Stimulated activated CD4-positive, alpha-beta T cell treated with anti-CD3 and anti-CD28 coated beads, Interleukin-12 subunit alpha, Interleukin-12 subunit beta, amount 100 ng/mL, for 24 hours (primary cell): ENCODE results near the gene CCNB2.

Source experiments
- DNase-seq, 2 experiments: peaks; one replicate each; pipeline ENCODE4 v3.0.0-alpha.2; 2020; ENCODE audit warnings: low read depth in 2 of 2

CCNB2 gene

DNA sequence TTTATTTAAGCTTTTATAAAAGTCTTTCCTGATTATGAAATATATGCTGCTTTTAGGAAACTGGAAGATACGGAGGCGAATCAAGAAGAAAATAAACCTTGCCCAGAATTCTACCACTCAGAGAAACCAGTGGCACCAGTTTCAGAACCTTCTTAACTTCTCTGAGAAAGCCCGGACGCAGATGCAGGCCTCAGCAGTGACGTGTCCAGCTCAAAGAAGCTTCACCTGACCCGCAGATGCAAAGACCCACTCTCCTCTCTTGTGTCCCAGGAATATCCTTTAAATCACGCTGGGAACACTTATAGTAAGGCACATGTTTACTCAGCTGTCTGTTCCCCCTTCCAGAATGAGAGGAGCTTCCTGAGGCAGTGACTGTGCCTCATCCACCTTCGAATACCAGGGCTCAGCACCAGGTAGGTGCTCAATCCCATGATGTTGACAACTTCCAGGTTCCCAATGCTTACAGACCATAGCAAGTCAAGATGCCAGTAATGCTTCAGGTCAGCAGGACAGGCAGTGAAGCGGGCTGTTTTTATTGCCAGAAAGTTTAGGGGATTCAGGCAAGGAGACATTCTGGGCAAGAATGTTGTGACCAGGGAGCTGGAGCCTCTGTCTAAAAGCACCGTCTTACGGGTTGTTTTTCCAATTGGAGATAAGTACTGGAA lies 61.8 kb downstream of the CCNB2 start:
- DNase-seq = no peak

DNA sequence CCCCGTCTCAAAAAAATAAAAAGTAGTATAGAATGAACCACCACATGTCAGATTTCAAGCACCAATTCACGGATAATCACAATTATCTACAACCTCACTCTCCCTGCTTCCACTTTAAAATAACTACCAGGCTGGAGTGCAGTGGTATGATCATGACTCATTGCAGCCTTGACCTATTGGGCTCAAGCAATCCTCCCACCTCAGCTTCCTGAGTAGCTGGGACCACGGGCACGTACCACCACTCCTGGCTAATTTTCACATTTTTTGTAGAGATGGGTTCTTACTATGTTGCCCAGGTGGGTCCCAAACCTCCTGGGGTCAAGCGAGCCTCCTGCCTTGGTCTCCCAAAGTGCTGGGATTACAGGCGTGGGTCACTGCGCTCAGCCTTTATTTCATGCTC lies 63.6 kb downstream of the CCNB2 start:
- no peak for DNase-seq

DNA sequence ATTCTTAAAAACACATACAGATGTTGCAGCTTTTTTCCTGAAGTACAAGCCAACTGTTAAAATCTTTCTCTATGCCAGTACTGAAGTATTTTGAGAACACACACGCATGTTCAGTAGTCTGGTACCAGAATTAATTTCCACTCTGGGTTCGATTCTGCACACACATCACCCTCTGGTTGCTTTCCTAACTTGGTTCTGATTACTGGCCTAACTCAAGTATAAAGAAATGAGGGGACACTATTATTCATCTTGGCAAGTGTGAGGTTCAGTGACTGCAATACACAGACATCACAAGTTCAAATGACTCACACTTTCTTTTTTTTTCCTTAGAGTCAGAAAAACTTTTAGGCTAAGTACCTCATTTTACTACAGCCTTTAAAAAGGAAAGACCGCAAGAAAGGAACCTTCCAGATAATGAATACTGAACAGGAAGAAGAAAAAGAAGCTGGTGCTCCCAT lies 64.3 kb downstream of the CCNB2 start:
- no peak for DNase-seq

DNA sequence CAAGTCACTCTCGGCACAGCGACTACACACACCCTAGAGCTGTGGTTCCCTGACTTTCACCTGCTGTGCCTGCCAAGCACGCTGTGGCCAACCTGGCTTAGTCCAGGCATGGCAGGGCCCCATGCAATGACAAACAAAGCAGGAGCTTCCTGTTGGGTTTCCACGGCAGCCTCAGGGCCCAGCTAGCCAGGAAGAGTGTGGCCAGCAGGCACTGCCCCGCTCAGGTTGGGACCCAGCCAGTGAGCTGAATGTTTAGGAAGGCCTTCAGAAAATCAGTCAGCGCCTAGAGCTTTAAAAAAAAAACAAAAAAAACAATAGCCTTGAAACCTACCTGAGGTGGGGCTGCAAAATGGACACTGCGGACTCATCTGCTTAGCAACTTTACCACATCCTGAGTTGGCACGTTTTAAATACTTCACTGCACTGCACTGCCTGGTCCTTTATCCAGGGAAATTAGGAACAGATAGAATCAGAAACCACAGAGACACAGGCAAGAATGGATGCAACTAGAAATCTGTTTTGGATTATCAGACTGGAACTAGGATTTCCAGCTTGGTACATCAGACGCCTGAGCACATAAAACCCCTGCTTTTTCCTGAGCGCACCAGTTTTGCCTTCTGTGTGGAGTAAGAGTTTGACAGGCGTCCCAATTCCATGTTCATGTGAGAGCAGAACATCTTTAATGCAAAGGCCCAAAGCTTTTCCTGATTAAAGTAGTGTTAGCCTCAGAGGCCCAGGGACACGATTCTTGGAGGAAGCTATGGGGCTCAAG lies 65.5 kb downstream of the CCNB2 start:
- no peak for DNase-seq

DNA sequence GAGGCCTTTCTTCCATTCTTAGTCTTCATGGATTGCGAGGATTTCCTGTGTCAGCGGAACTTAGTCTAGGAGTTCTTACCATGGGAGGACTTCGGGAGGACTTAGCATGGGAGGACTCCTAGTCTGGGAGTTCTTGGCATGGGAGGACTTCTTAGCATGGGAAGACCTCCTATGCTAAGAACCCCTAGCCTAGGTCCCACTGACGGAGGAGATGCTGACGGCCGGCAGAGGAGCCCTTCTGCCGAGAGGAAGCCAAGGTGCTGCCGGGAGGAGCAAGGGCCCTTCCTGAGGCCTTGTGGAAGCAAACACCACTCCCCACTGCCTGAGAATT lies 66.1 kb downstream of the CCNB2 start:
- DNase-seq = no peak

DNA sequence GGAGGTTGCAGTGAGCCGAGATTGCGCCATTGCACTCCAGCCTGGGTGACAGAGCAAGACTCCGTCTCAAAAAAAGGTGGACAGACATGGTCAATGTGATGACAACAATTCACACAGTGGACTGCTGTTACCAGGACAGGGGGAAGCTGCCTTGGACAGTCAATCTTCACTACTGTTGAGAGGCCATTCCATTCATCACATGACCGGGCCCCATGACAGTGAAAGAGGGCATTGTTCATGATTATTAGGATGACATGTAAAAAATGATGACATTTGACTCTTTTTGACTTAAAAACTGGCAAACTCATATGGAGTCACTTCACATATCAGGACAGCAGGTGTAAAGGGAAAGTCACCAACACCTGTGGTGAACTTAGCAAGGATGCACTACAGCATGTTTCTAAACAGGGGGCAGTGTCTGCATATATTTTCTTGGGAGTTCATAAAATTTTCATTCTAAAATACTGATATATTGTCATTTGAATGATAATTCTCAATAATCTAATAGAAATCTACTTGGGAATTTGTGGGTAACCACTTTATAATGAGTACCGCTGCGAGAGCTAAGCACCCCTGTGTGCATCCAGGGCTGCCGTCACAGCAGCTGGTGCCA lies 67.4 kb downstream of the CCNB2 start:
- no peak for DNase-seq

DNA sequence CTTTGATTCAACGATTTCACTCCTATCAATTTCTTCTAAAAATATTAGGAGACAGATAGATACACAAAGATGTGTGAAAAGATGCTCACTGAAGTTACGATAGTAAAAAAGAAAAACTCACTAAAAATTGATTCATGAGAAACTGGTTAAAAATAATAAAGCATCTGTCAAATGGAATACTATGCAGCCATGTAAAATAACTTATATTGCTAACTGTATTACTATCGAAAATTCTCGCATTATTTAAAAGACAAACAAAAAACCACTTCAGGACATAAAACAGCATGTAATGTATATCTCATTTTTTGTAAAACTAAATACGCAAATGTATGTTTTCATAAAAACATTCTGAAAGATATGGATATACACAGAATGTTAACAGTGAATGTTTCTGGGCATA lies 68.2 kb downstream of the CCNB2 start:
- no peak for DNase-seq

DNA sequence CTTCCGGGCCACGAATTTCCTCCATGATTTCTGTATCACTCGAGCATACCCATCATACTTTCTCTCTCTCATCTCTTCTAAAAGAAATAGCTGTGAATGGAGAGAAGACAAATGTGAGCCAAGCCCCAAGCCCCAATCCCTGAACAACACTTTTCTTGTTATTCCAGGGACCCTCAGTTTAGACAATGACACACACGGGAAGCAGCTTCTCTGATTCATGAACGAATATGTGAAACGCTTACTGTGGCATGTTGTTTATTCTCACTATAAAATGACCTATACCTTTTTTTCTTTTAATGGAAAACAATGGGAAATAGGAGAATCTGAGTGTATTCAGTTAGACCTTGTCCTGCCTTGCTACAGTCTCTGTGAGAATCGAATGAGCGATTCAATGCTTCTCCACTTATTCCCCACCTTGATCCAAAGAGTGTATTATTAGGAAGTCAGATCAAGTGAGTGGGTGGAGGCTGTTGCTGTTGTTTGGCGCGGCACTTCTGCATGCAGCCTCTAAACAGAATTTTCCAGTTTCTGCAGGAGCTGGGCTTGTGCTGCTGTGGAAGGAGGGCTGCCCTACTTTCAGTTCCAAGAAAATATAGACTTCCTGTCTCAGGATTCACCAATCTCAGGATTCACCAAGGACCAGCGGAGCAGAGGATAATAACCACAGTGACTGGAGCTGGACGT lies 69.3 kb downstream of the CCNB2 start:
- DNase-seq = no peak
